ENCODE measurements around the gene DNAJB6.

GRCh38 chr7:157391036-157391710 is 54.4 kb downstream of the DNAJB6 start:
- TF ChIP-seq SUZ12 (IDR thresholded peaks at IDR 0.05) (no peak), NFRKB (IDR thresholded peaks at IDR 0.05) (no peak), HDGF (IDR thresholded peaks at IDR 0.05; ENCODE audit: borderline replicate concordance) (no peak), L3MBTL2 (conservative IDR thresholded peaks at IDR 0.05) (no peak), TARDBP (IDR thresholded peaks at IDR 0.05) (no peak), PKNOX1 (IDR thresholded peaks at IDR 0.05) (no peak), FOXK2 (IDR thresholded peaks at IDR 0.05) (no peak), SP1 (IDR thresholded peaks at IDR 0.05) (no peak), BHLHE40 (IDR thresholded peaks at IDR 0.05; ENCODE audit: borderline replicate concordance) (no peak), ELF4 (IDR thresholded peaks at IDR 0.05) (no peak), FOXA1 (IDR thresholded peaks at IDR 0.05) (no peak), LEF1 (IDR thresholded peaks at IDR 0.05; ENCODE audit: borderline replicate concordance) (no peak)
